ENCODE results near the gene ZNF468.

GRCh38 chr19:52898101-52898500 is 40.7 kb upstream of the ZNF468 start:
- TF ChIP-seq POLR2A (IDR thresholded peaks at IDR 0.05; ENCODE audit: low read length) (no peak), GATA1 (IDR thresholded peaks at IDR 0.05; ENCODE audit: low read depth, low read length) (no peak)

Measured in erythroblast (primary cell).